ENCODE results near the gene PHLPP1. TPM values are rescaled to one million over a fixed set of nuclear protein-coding genes. Genes with fewer than 3 reads are reported as not detected.

Gene PHLPP1
- total RNA-seq, 1 experiment from 2014 or later = 39.9 TPM

DNA sequence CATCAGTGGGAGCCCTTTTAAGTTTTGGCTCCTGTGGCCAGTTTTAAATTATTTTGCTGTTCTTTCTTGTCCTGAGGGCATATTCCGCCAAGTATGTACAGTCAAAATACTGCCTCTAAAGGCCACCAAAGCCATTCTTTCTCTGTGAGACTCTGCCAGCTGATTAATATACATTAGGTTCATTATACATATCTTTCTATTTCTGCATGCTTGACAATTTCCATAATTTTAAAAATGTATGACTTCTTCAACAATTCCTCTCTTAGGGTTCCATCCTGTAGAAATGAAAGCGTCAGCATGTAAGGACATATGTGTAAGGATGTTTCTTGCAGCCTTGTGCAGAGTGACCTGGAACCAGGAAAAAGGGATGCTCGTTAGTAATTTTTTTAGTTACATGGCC lies 291.9 kb downstream of the PHLPP1 start:
- Histone ChIP-seq H3K4ac (ENCODE audit: low read depth, low read length) (no peak overlapping the region), H3T11ph (ENCODE audit: low read length) (no peak overlapping the region), H2AK5ac (ENCODE audit: insufficient read length, low read length) (no peak overlapping the region), H2BK120ac (ENCODE audit: low read depth, low read length, poor library complexity, severe bottlenecking) (no peak overlapping the region), H3K14ac (ENCODE audit: insufficient read depth, low read length) (no peak overlapping the region), H3K18ac (ENCODE audit: insufficient read length, low read depth, low read length) (no peak overlapping the region), H3K79me2 (ENCODE audit: insufficient read depth, low read length) (no peaks in the 10 kb centered on the region), H3K27me3 (ENCODE audit: insufficient read depth, low read length) (no peaks in the 10 kb centered on the region), H3K9me3 (ENCODE audit: control insufficient read depth, low read depth, low read length) (no peaks in the 10 kb centered on the region), H4K5ac (ENCODE audit: insufficient read length, low read depth, low read length) (no peak overlapping the region), H3K79me1 (ENCODE audit: insufficient read depth, low read depth, low read length, poor library complexity, severe bottlenecking) (no peaks in the 10 kb centered on the region), H4K8ac (replicated peaks; ENCODE audit: insufficient read length, low read depth, low read length) (no peak overlapping the region), H2BK12ac (ENCODE audit: insufficient read length, low read depth, low read length) (no peak overlapping the region), H4K91ac (ENCODE audit: insufficient read length, low read depth, low read length) (no peak overlapping the region), H3K9ac (ENCODE audit: extremely low read depth, insufficient read length, low read length) (no peak overlapping the region), H2BK20ac (ENCODE audit: low read depth, low read length, poor library complexity, severe bottlenecking) (no peak overlapping the region), H2AFZ (ENCODE audit: low read length) (no peak overlapping the region), H3K23ac (ENCODE audit: insufficient read length, low read depth, low read length) (no peak overlapping the region), H2BK15ac (ENCODE audit: low read depth, low read length) (no peak overlapping the region), H3K4me2 (ENCODE audit: insufficient read depth, insufficient read length, low read length) (no peak overlapping the region), H3K27ac (ENCODE audit: insufficient read length, low read depth, low read length) (no peak overlapping the region), H4K20me1 (ENCODE audit: control insufficient read depth, insufficient read depth, insufficient read length) (no peaks in the 10 kb centered on the region), H3K23me2 (ENCODE audit: insufficient read length, low read depth, low read length, poor library complexity, severe bottlenecking) (no peaks in the 10 kb centered on the region), H3K4me1 (ENCODE audit: insufficient read depth, low read length) (no peaks in the 10 kb centered on the region), H3K56ac (ENCODE audit: insufficient read length, low read depth, low read length) (no peak overlapping the region), H2BK5ac (ENCODE audit: insufficient read length, low read length) (no peak overlapping the region)
- H3K27me3 Mint-ChIP-seq (ENCODE audit: low read depth) = peaks cover 8% of the 10 kb centered on the region
- WGBS (ENCODE audit: extremely low coverage, insufficient read length, low lambda C conversion rate) = no CpG with 5 or more reads among the region's 3 CpGs
- H3K4me1 Mint-ChIP-seq = peaks cover 0 to 2% of the 10 kb centered on the region in 2 experiments; a peak in 2 of 4 replicates
- no peaks in the 10 kb centered on the region; a peak in 1 of 7 replicates for H3K36me3 Mint-ChIP-seq (ENCODE audit: insufficient read depth in 1 of 3, low read depth in 3 of 3)
- TF ChIP-seq, protein P1, sequence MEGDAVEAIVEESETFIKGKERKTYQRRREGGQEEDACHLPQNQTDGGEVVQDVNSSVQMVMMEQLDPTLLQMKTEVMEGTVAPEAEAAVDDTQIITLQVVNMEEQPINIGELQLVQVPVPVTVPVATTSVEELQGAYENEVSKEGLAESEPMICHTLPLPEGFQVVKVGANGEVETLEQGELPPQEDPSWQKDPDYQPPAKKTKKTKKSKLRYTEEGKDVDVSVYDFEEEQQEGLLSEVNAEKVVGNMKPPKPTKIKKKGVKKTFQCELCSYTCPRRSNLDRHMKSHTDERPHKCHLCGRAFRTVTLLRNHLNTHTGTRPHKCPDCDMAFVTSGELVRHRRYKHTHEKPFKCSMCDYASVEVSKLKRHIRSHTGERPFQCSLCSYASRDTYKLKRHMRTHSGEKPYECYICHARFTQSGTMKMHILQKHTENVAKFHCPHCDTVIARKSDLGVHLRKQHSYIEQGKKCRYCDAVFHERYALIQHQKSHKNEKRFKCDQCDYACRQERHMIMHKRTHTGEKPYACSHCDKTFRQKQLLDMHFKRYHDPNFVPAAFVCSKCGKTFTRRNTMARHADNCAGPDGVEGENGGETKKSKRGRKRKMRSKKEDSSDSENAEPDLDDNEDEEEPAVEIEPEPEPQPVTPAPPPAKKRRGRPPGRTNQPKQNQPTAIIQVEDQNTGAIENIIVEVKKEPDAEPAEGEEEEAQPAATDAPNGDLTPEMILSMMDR (conservative IDR thresholded peaks at IDR 0.05) = no peak
- H3K9me3 Mint-ChIP-seq = peaks cover 0 to 2% of the 10 kb centered on the region in 2 experiments; a peak in 1 of 5 replicates
- no peak for DNase-seq
- no peak overlapping the region for H3K27ac Mint-ChIP-seq
- H3K4me3 Mint-ChIP-seq = no peak overlapping the region

All from H9 (cell line).